ENCODE results near the gene EXOC8. TPM values are rescaled to one million over a fixed set of nuclear protein-coding genes. Genes with fewer than 3 reads are reported as not detected.
A peak's percentile ranks its signal among the peaks of the same experiment; 100 is the strongest.

EXOC8 gene
- total and polyA plus RNA-seq, 2 of the 8 experiments (the other 6 are each of a cell fraction or from before 2014, with no cell fraction given), result 2.0 to 9.8 TPM

GRCh38 chr1:231315887-231316286, 21.8 kb downstream of the EXOC8 start:
- H3K4me3 ChIP-seq (ENCODE audit: extremely low read depth in 1 of 4, insufficient read depth in 2 of 4, low read depth in 3 of 4, low read length in 4 of 4), result no peak overlapping the region
- no peak overlapping the region for H2AK5ac ChIP-seq (ENCODE audit: low read depth, low read length)
- peaks cover 0 to 4% of the 10 kb centered on the region in 2 experiments; a peak in 1 of 4 replicates for H3K9me3 ChIP-seq (ENCODE audit: insufficient read depth in 2 of 2, low read depth in 1 of 2, low read length in 1 of 2)
- H2BK12ac ChIP-seq (ENCODE audit: low read depth, low read length), result no peak overlapping the region
- no peak overlapping the region for H2BK120ac ChIP-seq (replicated peaks; ENCODE audit: low read depth, low read length)
- H2BK5ac ChIP-seq (ENCODE audit: low read depth, low read length), result no peak overlapping the region
- no peak overlapping the region for H4K91ac ChIP-seq (replicated peaks; ENCODE audit: insufficient read length, low read length)
- no peak overlapping the region for H3K4ac ChIP-seq (replicated peaks; ENCODE audit: insufficient read length, low read depth, low read length)
- no peak overlapping the region for H3K27ac ChIP-seq (ENCODE audit: low read depth, low read length)
- H3K14ac ChIP-seq (ENCODE audit: insufficient read length), result no peak overlapping the region
- H3K27me3 ChIP-seq (replicated peaks in 1 of 4; ENCODE audit: control insufficient read depth in 3 of 4, extremely low read depth in 1 of 4, insufficient read depth in 3 of 4, low read length in 3 of 4), result no peaks in the 10 kb centered on the region
- H3K36me3 ChIP-seq (ENCODE audit: control insufficient read depth in 2 of 4, insufficient read depth in 4 of 4, low read length in 3 of 4), result no peaks in the 10 kb centered on the region
- WGBS, 2 experiments (ENCODE audit: extremely low coverage in 1 of 2, insufficient coverage in 1 of 2, insufficient read length in 1 of 2, insufficient replicate concordance in 2 of 2, low coverage in 1 of 2, low lambda C conversion rate in 2 of 2, missing lambda C conversion rate in 1 of 2), result 30% methylated on average over 11 of the region's 11 CpGs; no CpG with 5 or more reads in 1 of the 2 experiments
- no peak overlapping the region for H3K18ac ChIP-seq (ENCODE audit: extremely low read depth, low read length)
- FAIRE-seq (peak; percentile 55), DNase-seq (ENCODE audit: low read depth in 1 of 2, low spot score in 2 of 2) (peak; percentile 47 to 81)
- H3K56ac ChIP-seq (replicated peaks; ENCODE audit: insufficient read length, low read depth, low read length), result no peak overlapping the region
- H2BK15ac ChIP-seq (ENCODE audit: low read length), result no peak overlapping the region
- no peak overlapping the region for H4K8ac ChIP-seq (ENCODE audit: extremely low read depth, insufficient read depth, low read length)
- no peaks in the 10 kb centered on the region for H3K4me1 ChIP-seq (replicated peaks in 1 of 4; ENCODE audit: control insufficient read depth in 3 of 4, insufficient read depth in 4 of 4, low read length in 3 of 4)
- H3K79me1 ChIP-seq (ENCODE audit: low read depth, low read length), result no peaks in the 10 kb centered on the region
- no peak overlapping the region for H4K5ac ChIP-seq (ENCODE audit: insufficient read length, low read depth, low read length)
- no peak overlapping the region for H3K4me2 ChIP-seq (ENCODE audit: insufficient read depth in 1 of 2, low read depth in 2 of 2, low read length in 2 of 2)
- no peak overlapping the region for H3K9ac ChIP-seq (replicated peaks in 1 of 4; ENCODE audit: extremely low read depth in 1 of 4, low read depth in 3 of 4, low read length in 3 of 4)
- POLR2A ChIA-PET (ENCODE audit: partially characterized antibody), result no interaction called here
- H3K79me2 ChIP-seq (ENCODE audit: control insufficient read depth in 1 of 2, insufficient read depth in 2 of 2, low read length in 2 of 2), result no peaks in the 10 kb centered on the region
- H3K23ac ChIP-seq (ENCODE audit: insufficient read length), result no peak overlapping the region
- H4K20me1 ChIP-seq (replicated peaks in 1 of 2; ENCODE audit: control insufficient read depth in 1 of 2, insufficient read depth in 2 of 2, low read length in 2 of 2), result no peaks in the 10 kb centered on the region
- CTCF ChIA-PET (ENCODE audit: partially characterized antibody), result interaction anchor here (0.6 to 6.7 kb wide), 12 partner anchors 9 to 275 kb away, joined by 3 to 23 read pairs (median 4); no protein-coding TSS in a partner anchor
- H2AFZ ChIP-seq (ENCODE audit: low read length), result no peak overlapping the region
- H2BK20ac ChIP-seq (ENCODE audit: low read length), result no peak overlapping the region
- no peaks in the 10 kb centered on the region for H3K23me2 ChIP-seq (ENCODE audit: low read depth, low read length)
- no peak for TF ChIP-seq EGR1 (IDR thresholded peaks at IDR 0.05; ENCODE audit: borderline replicate concordance, low read depth, low read length)
- TF ChIP-seq BACH1 (IDR thresholded peaks at IDR 0.05; ENCODE audit: low read length), result no peak
- TF ChIP-seq TAF1 (IDR thresholded peaks at IDR 0.05; ENCODE audit: low read depth, low read length), result no peak
- TF ChIP-seq CEBPB (IDR thresholded peaks at IDR 0.05; ENCODE audit: low read depth, low read length), result no peak
- TF ChIP-seq CHD2 (IDR thresholded peaks at IDR 0.05; ENCODE audit: low read length), result peak; percentile 32; the same call in 1 of the 2 replicates
- no peak for TF ChIP-seq MAFK (IDR thresholded peaks at IDR 0.05; ENCODE audit: low read depth, low read length)
- no peak for TF ChIP-seq RFX5 (IDR thresholded peaks at IDR 0.05; ENCODE audit: borderline replicate concordance, low read depth, low read length)
- TF ChIP-seq RBBP5 (IDR thresholded peaks at IDR 0.05; ENCODE audit: borderline replicate concordance, low read depth, low read length), result no peak
- no peak for TF ChIP-seq NRF1 (IDR thresholded peaks at IDR 0.05; ENCODE audit: low read depth, low read length)
- TF ChIP-seq JUND (IDR thresholded peaks at IDR 0.05; ENCODE audit: low read length), result 0 out of 2 replicates have a peak, but pooled peaks have one; percentile 7
